Skeletal muscle tissue (tissue), 4 donors: ENCODE measurements around the gene PAGE2B. TPM values are rescaled to one million over a fixed set of nuclear protein-coding genes. Genes with fewer than 3 reads are reported as not detected.
A peak's percentile ranks its signal among the peaks of the same experiment; 100 is the strongest.
"Not testable (repeated sequence)": the region's sequence is repeated elsewhere in the genome, so short reads cannot be mapped to it uniquely, and the experiment has no call there.

ENCODE experiments used
- H3K27ac ChIP-seq: one replicate; pipeline ENCODE4 v1.7.0; 2013; ENCODE audit warnings: mild to moderate bottlenecking, low read depth, low read length, inconsistent platforms
- H3K27me3 ChIP-seq, 3 donors: one replicate each; pipeline ENCODE4 v1.7.0; 2013; ENCODE audit warnings: low read length in 3 of 3; ENCODE audit not compliant: control insufficient read depth in 3 of 3, insufficient read depth in 3 of 3
- H3K36me3 ChIP-seq, 3 donors: one replicate each; pipeline ENCODE4 v1.7.0; 2013; ENCODE audit warnings: low read length in 3 of 3; ENCODE audit not compliant: control insufficient read depth in 3 of 3, insufficient read depth in 3 of 3
- H3K4me1 ChIP-seq, 3 donors: one replicate each; pipeline ENCODE4 v1.7.0; 2013; ENCODE audit warnings: low read length in 3 of 3, mild to moderate bottlenecking in 3 of 3; ENCODE audit not compliant: control insufficient read depth in 3 of 3, insufficient read depth in 3 of 3
- H3K4me3 ChIP-seq, 3 donors: one replicate each; pipeline ENCODE4 v1.7.0; 2013; ENCODE audit warnings: low read length in 3 of 3
- H3K9ac ChIP-seq, 3 donors: one replicate each; pipeline ENCODE4 v1.7.0; 2013; ENCODE audit warnings: low read length in 3 of 3, mild to moderate bottlenecking in 3 of 3, moderate library complexity in 2 of 3, low read depth in 1 of 3
- H3K9me3 ChIP-seq, 3 donors: one replicate each; pipeline ENCODE4 v1.7.0; 2013; ENCODE audit warnings: low read length in 3 of 3; ENCODE audit not compliant: control insufficient read depth in 3 of 3
- total RNA-seq: library from RNA; depleted of rRNA; stranded (reverse); fragments of >200 nt; gene quantifications from one replicate; pipeline ENCODE4 v1.2.3, GENCODE V29; 2014
- donor health status: Osteomylitis.

PAGE2B gene
- total RNA-seq, 1 donor from 2014 or later, result not detected

- not testable (repeated sequence) for H3K27ac ChIP-seq, H3K4me1 ChIP-seq, H3K9me3 ChIP-seq, H3K36me3 ChIP-seq, H3K27me3 ChIP-seq, H3K9ac ChIP-seq, H3K4me3 ChIP-seq
Measured at GRCh38 chrX:55050599-55050998, 24.2 kb upstream of the PAGE2B start.

- no peak overlapping the region for H3K9ac ChIP-seq
- H3K9me3 ChIP-seq, result no peaks in the 10 kb centered on the region
- H3K27me3 ChIP-seq, result no peaks in the 10 kb centered on the region
- H3K27ac ChIP-seq, result no peak overlapping the region
- H3K4me1 ChIP-seq, result peaks cover 0 to 3% (median 0%) of the 10 kb centered on the region in 3 donors
- no peaks in the 10 kb centered on the region for H3K36me3 ChIP-seq
- H3K4me3 ChIP-seq, result peak overlapping the region; percentile 19 to 49 (median 22)
Measured at GRCh38 chrX:55056820-55057674, 17.8 kb upstream of the PAGE2B start.

GRCh38 chrX:55057675-55058249, 17.1 kb upstream of the PAGE2B start:
- Histone ChIP-seq H3K9me3 (no peaks in the 10 kb centered on the region), H3K4me3 (peak overlapping the region; percentile 19 to 49 (median 22)), H3K27ac (no peak overlapping the region), H3K9ac (no peak overlapping the region), H3K36me3 (no peaks in the 10 kb centered on the region), H3K4me1 (peaks cover 0 to 3% (median 0%) of the 10 kb centered on the region in 3 donors), H3K27me3 (no peaks in the 10 kb centered on the region)

GRCh38 chrX:55067180-55067579, 7.7 kb upstream of the PAGE2B start:
- not testable (repeated sequence) for H3K9ac ChIP-seq, H3K9me3 ChIP-seq, H3K27me3 ChIP-seq, H3K27ac ChIP-seq, H3K4me3 ChIP-seq, H3K4me1 ChIP-seq, H3K36me3 ChIP-seq

GRCh38 chrX:55072286-55072685, 2.5 kb upstream of the PAGE2B start:
- Histone ChIP-seq H3K4me3 (no peak overlapping the region), H3K27ac (no peak overlapping the region), H3K4me1 (no peaks in the 10 kb centered on the region), H3K36me3 (no peaks in the 10 kb centered on the region), H3K9ac (no peak overlapping the region), H3K9me3 (no peaks in the 10 kb centered on the region), H3K27me3 (no peaks in the 10 kb centered on the region)

- Histone ChIP-seq H3K27me3 (no peaks in the 10 kb centered on the region), H3K4me1 (no peaks in the 10 kb centered on the region), H3K27ac (no peak within 1 kb of the TSS), H3K36me3 (no peaks in the 10 kb centered on the region), H3K9ac (no peak within 1 kb of the TSS), H3K9me3 (no peaks in the 10 kb centered on the region), H3K4me3 (no peak within 1 kb of the TSS)
Measured at GRCh38 chrX:55088795-55089489, 14.1 kb downstream of the PAGE2B start, which contains the start of gene PAGE2. TSS of gene PAGE2 (plus strand) at chrX:55089018. CDS start at chrX:55090021, 1,003 bp downstream.

GRCh38 chrX:55098691-55099090, 23.9 kb downstream of the PAGE2B start:
- H3K27me3 ChIP-seq, result no peaks in the 10 kb centered on the region
- H3K4me3 ChIP-seq, result no peak overlapping the region
- no peaks in the 10 kb centered on the region for H3K4me1 ChIP-seq
- H3K27ac ChIP-seq, result no peak overlapping the region
- no peaks in the 10 kb centered on the region for H3K9me3 ChIP-seq
- H3K9ac ChIP-seq, result no peak overlapping the region
- no peaks in the 10 kb centered on the region for H3K36me3 ChIP-seq

- Histone ChIP-seq H3K27me3 (no peaks in the 10 kb centered on the region), H3K27ac (no peak overlapping the region), H3K4me1 (no peaks in the 10 kb centered on the region), H3K4me3 (no peak overlapping the region), H3K9me3 (no peaks in the 10 kb centered on the region), H3K36me3 (no peaks in the 10 kb centered on the region), H3K9ac (no peak overlapping the region)
Measured at GRCh38 chrX:55099162-55099561, 24.3 kb downstream of the PAGE2B start.

- Histone ChIP-seq H3K4me1 (no peaks in the 10 kb centered on the region), H3K9me3 (no peaks in the 10 kb centered on the region), H3K9ac (no peak overlapping the region), H3K27ac (no peak overlapping the region), H3K4me3 (no peak overlapping the region), H3K36me3 (no peaks in the 10 kb centered on the region), H3K27me3 (no peaks in the 10 kb centered on the region)
Measured at GRCh38 chrX:55102754-55103153, 27.9 kb downstream of the PAGE2B start.

GRCh38 chrX:55107262-55107661, 32.4 kb downstream of the PAGE2B start:
- Histone ChIP-seq H3K4me1 (no peaks in the 10 kb centered on the region), H3K36me3 (no peaks in the 10 kb centered on the region), H3K9me3 (no peaks in the 10 kb centered on the region), H3K27ac (no peak overlapping the region), H3K27me3 (no peaks in the 10 kb centered on the region), H3K4me3 (no peak overlapping the region), H3K9ac (no peak overlapping the region)
